ENCODE results near the gene CPB2.

CPB2 gene

GRCh38 chr13:46146898-46147297 is 42.1 kb upstream of the CPB2 start:
- in situ Hi-C loops (cut with HindIII; ENCODE audit: low pct_ligation_motif_present, low sequenced_read_pairs) = no loop called here
- H3K4me3 ChIP-seq (ENCODE audit: low read depth, low read length) = no peak overlapping the region
- H3K27me3 ChIP-seq (replicated peaks) = no peaks in the 10 kb centered on the region
- no peak overlapping the region for H3K27ac ChIP-seq
- peak; percentile 70 for TF ChIP-seq CTCF (IDR thresholded peaks at IDR 0.05; ENCODE audit: low read depth, low read length, missing control alignments)
- peak; percentile 22 for DNase-seq
- no peaks in the 10 kb centered on the region for H3K36me3 ChIP-seq (replicated peaks)

- no peak overlapping the region for H3K27ac ChIP-seq
- no peak for DNase-seq
- H3K36me3 ChIP-seq (replicated peaks) = no peaks in the 10 kb centered on the region
- no peak overlapping the region for H3K4me3 ChIP-seq (ENCODE audit: low read depth, low read length)
- H3K27me3 ChIP-seq (replicated peaks) = no peaks in the 10 kb centered on the region
- in situ Hi-C loops (cut with HindIII; ENCODE audit: low pct_ligation_motif_present, low sequenced_read_pairs) = no loop called here
- no peak for TF ChIP-seq CTCF (IDR thresholded peaks at IDR 0.05; ENCODE audit: low read depth, low read length, missing control alignments)
Observed at GRCh38 chr13:46145950-46146349, 41.1 kb upstream of the CPB2 start.

- Histone ChIP-seq H3K27me3 (replicated peaks) (no peaks in the 10 kb centered on the region), H3K36me3 (replicated peaks) (no peaks in the 10 kb centered on the region), H3K27ac (no peak overlapping the region), H3K4me3 (ENCODE audit: low read depth, low read length) (no peak overlapping the region)
- no peak for TF ChIP-seq CTCF (IDR thresholded peaks at IDR 0.05; ENCODE audit: low read depth, low read length, missing control alignments)
- DNase-seq = no peak
- in situ Hi-C loops (cut with HindIII; ENCODE audit: low pct_ligation_motif_present, low sequenced_read_pairs) = no loop called here
Observed at GRCh38 chr13:46145135-46145534, 40.3 kb upstream of the CPB2 start.

GRCh38 chr13:46143184-46143701 is 38.4 kb upstream of the CPB2 start:
- H3K36me3 ChIP-seq (replicated peaks) = no peaks in the 10 kb centered on the region
- DNase-seq = no peak
- in situ Hi-C loops (cut with HindIII; ENCODE audit: low pct_ligation_motif_present, low sequenced_read_pairs) = no loop called here
- H3K4me3 ChIP-seq (ENCODE audit: low read depth, low read length) = no peak overlapping the region
- no peak for TF ChIP-seq CTCF (IDR thresholded peaks at IDR 0.05; ENCODE audit: low read depth, low read length, missing control alignments)
- no peaks in the 10 kb centered on the region for H3K27me3 ChIP-seq (replicated peaks)
- H3K27ac ChIP-seq = no peak overlapping the region

- no peaks in the 10 kb centered on the region for H3K27me3 ChIP-seq (replicated peaks)
- H3K27ac ChIP-seq = no peak overlapping the region
- no peak overlapping the region for H3K4me3 ChIP-seq (ENCODE audit: low read depth, low read length)
- in situ Hi-C loops (cut with HindIII; ENCODE audit: low pct_ligation_motif_present, low sequenced_read_pairs) = no loop called here
- no peak for TF ChIP-seq CTCF (IDR thresholded peaks at IDR 0.05; ENCODE audit: low read depth, low read length, missing control alignments)
- no peak for DNase-seq
- no peaks in the 10 kb centered on the region for H3K36me3 ChIP-seq (replicated peaks)
Observed at GRCh38 chr13:46142776-46143175, 37.9 kb upstream of the CPB2 start.

GRCh38 chr13:46140044-46140443 is 35.2 kb upstream of the CPB2 start:
- no peak overlapping the region for H3K27ac ChIP-seq
- DNase-seq = no peak
- H3K36me3 ChIP-seq (replicated peaks) = no peaks in the 10 kb centered on the region
- H3K4me3 ChIP-seq (ENCODE audit: low read depth, low read length) = no peak overlapping the region
- in situ Hi-C loops (cut with HindIII; ENCODE audit: low pct_ligation_motif_present, low sequenced_read_pairs) = no loop called here
- H3K27me3 ChIP-seq (replicated peaks) = no peaks in the 10 kb centered on the region
- TF ChIP-seq CTCF (IDR thresholded peaks at IDR 0.05; ENCODE audit: low read depth, low read length, missing control alignments) = no peak
